HG02763 (cell line): Measurements from ENCODE around the gene NAGPA.
"Not testable (repeated sequence)": the region's sequence is repeated elsewhere in the genome, so short reads cannot be mapped to it uniquely, and the experiment has no call there.

Experiments used
- ATAC-seq: cut with Tn5 transposase; IDR thresholded peaks from one replicate; pipeline ENCODE4 v1.9.1; 2021; ENCODE audit warnings: mild to moderate bottlenecking, moderate library complexity; ENCODE audit not compliant: unreplicated experiment

Gene NAGPA

GRCh38 chr16:5062790-5063765, 29.3 kb upstream of the NAGPA start:
- ATAC-seq: no peak

- ATAC-seq: no peak
Observed at GRCh38 chr16:5062051-5062450, 28.3 kb upstream of the NAGPA start.

GRCh38 chr16:5060073-5060641, 26.4 kb upstream of the NAGPA start:
- no peak for ATAC-seq

GRCh38 chr16:5059386-5060072, 25.8 kb upstream of the NAGPA start:
- no peak for ATAC-seq

- no peak for ATAC-seq
Observed at GRCh38 chr16:5058476-5058875, 24.7 kb upstream of the NAGPA start.

GRCh38 chr16:5056352-5056751, 22.6 kb upstream of the NAGPA start:
- no peak for ATAC-seq

GRCh38 chr16:5054876-5055865, 21.4 kb upstream of the NAGPA start:
- ATAC-seq: no peak

GRCh38 chr16:5046914-5047313, 13.2 kb upstream of the NAGPA start:
- ATAC-seq: no peak

- ATAC-seq: no peak
Observed at GRCh38 chr16:5045499-5046115, 11.9 kb upstream of the NAGPA start.

- not testable (repeated sequence) for ATAC-seq
Observed at GRCh38 chr16:5044581-5044980, 10.8 kb upstream of the NAGPA start.

GRCh38 chr16:5044011-5044540, 10.3 kb upstream of the NAGPA start:
- no peak for ATAC-seq

GRCh38 chr16:5042574-5043171, 8.9 kb upstream of the NAGPA start:
- ATAC-seq: no peak

- peak; percentile 58 for ATAC-seq
Observed at GRCh38 chr16:5041600-5042133, 7.9 kb upstream of the NAGPA start.

GRCh38 chr16:5040451-5040850, 6.7 kb upstream of the NAGPA start:
- ATAC-seq: no peak

GRCh38 chr16:5036228-5037156, 2.8 kb upstream of the NAGPA start:
- ATAC-seq: no peak

- no peak for ATAC-seq
Observed at GRCh38 chr16:5035909-5036227, 2.1 kb upstream of the NAGPA start.

- ATAC-seq: no peak
Observed at GRCh38 chr16:5034167-5034523, 410 bp upstream of the NAGPA start.

GRCh38 chr16:5032748-5033167, 977 bp downstream of the NAGPA start:
- ATAC-seq: no peak
